Endodermal cell (in vitro differentiated cells): ENCODE results near the gene MMP24. TPM values are rescaled to one million over a fixed set of nuclear protein-coding genes. Genes with fewer than 3 reads are reported as not detected.

Experiments used
- DNase-seq: peaks from one replicate; pipeline ENCODE4 v3.0.0-alpha.2; 2017
- H3K27ac ChIP-seq: 2 replicates; pipeline ENCODE4 v1.5.1; 2013; ENCODE audit warnings: mild to moderate bottlenecking, low read depth, low read length, moderate library complexity
- H3K27me3 ChIP-seq: 2 replicates; pipeline ENCODE4 v1.6.1; 2013; ENCODE audit warnings: mild to moderate bottlenecking, low read length, moderate library complexity; ENCODE audit not compliant: insufficient read depth, control insufficient read depth, poor library complexity, severe bottlenecking
- H3K36me3 ChIP-seq: 2 replicates; pipeline ENCODE4 v1.7.0; 2013; ENCODE audit warnings: mild to moderate bottlenecking, low read length, moderate library complexity; ENCODE audit not compliant: control insufficient read depth, insufficient read depth
- H3K4me1 ChIP-seq: one replicate; pipeline ENCODE4 v1.7.0; 2013; ENCODE audit warnings: low read length; ENCODE audit not compliant: control insufficient read depth, insufficient read depth
- H3K4me3 ChIP-seq: 2 replicates; pipeline ENCODE4 v1.5.1; 2013; ENCODE audit warnings: mild to moderate bottlenecking, low read length, moderate library complexity
- H3K9ac ChIP-seq: 2 replicates; pipeline ENCODE4 v1.6.1; 2013; ENCODE audit warnings: mild to moderate bottlenecking, low read length, moderate library complexity; ENCODE audit not compliant: poor library complexity, severe bottlenecking; ENCODE audit errors: extremely low read depth
- H3K9me3 ChIP-seq: 2 replicates; pipeline ENCODE4 v1.6.1; 2013; ENCODE audit warnings: mild to moderate bottlenecking, low read length, moderate library complexity; ENCODE audit not compliant: control insufficient read depth
- H3K27ac Mint-ChIP-seq: 2 replicates; pipeline ENCODE4 v1.8.0; 2020; ENCODE audit warnings: mixed read lengths
- H3K27me3 Mint-ChIP-seq: 2 replicates; pipeline ENCODE4 v1.8.0; 2021; ENCODE audit warnings: mild to moderate bottlenecking, mixed read lengths; ENCODE audit not compliant: insufficient read depth
- H3K36me3 Mint-ChIP-seq: 2 replicates; pipeline ENCODE4 v1.8.0; 2020; ENCODE audit warnings: low read depth, mixed read lengths
- H3K4me1 Mint-ChIP-seq: 2 replicates; pipeline ENCODE4 v1.8.0; 2020; ENCODE audit warnings: mixed read lengths
- H3K4me3 Mint-ChIP-seq: 2 replicates; pipeline ENCODE4 v1.8.0; 2020; ENCODE audit warnings: mild to moderate bottlenecking, moderate library complexity, mixed read lengths
- H3K9me3 Mint-ChIP-seq: 2 replicates; pipeline ENCODE4 v1.8.0; 2020; ENCODE audit warnings: mild to moderate bottlenecking, mixed read lengths
- CTCF ChIP-seq: fragments of 200-600 bp; sonication (generic); conservative IDR thresholded peaks from 2 replicates; pipeline ENCODE4 v1.5.0; 2021; ENCODE audit warnings: antibody characterized with exemption, mild to moderate bottlenecking
- WGBS, 2 experiments: methylation state at CpG; one replicate each; pipeline versions ENCODE4 v1.1.5 to v1.1.7; 2013; ENCODE audit warnings: missing lambda C conversion rate in 2 of 2, mixed read lengths in 1 of 2; ENCODE audit not compliant: insufficient coverage in 1 of 2, insufficient read length in 1 of 2; 5-methylcytosine and 5-hydroxymethylcytosine counted together
- total RNA-seq, 2 donors: library from RNA; stranded (reverse); fragmentation: NEBNext Ultra II Directional in 1 of 2; extraction: Animal tissue kit (Norgen Biotek cat#: 25700) in 1 of 2; gene quantifications; 2 replicates in 1 of 2; 3 replicates in 1 of 2; pipeline ENCODE4 v1.2.1, GENCODE V29; 2021

The MMP24 gene
- total RNA-seq, 2 donors from 2014 or later: 1.3 to 5.9 TPM

- Histone ChIP-seq H3K9ac (no peak overlapping the region), H3K4me3 (no peak overlapping the region), H3K27me3 (no peaks in the 10 kb centered on the region), H3K4me1 (no peaks in the 10 kb centered on the region), H3K9me3 (no peaks in the 10 kb centered on the region), H3K27ac (no peak overlapping the region), H3K36me3 (peaks cover 24% of the 10 kb centered on the region)
- Mint-ChIP-seq H3K4me1 (no peaks in the 10 kb centered on the region), H3K4me3 (no peak overlapping the region), H3K9me3 (peaks cover 22% of the 10 kb centered on the region), H3K27me3 (no peaks in the 10 kb centered on the region), H3K27ac (peak overlapping the region; percentile 10), H3K36me3 (peaks cover 25% of the 10 kb centered on the region)
- DNase-seq: no peak
- WGBS, 2 experiments: 94 to 97% methylated on average over 16 to 24 of the region's 24 CpGs
- TF ChIP-seq CTCF: no peak
These were observed 47.9 kb downstream of the MMP24 start for GRCh38 chr20:35274172-35275092.

- Histone ChIP-seq H3K4me1 (no peaks in the 10 kb centered on the region), H3K27me3 (no peaks in the 10 kb centered on the region), H3K36me3 (peaks cover 38% of the 10 kb centered on the region), H3K9ac (no peak overlapping the region), H3K27ac (no peak overlapping the region), H3K4me3 (no peak overlapping the region), H3K9me3 (no peaks in the 10 kb centered on the region)
- H3K4me1 Mint-ChIP-seq: no peaks in the 10 kb centered on the region
- H3K36me3 Mint-ChIP-seq: peaks cover 38% of the 10 kb centered on the region
- peak overlapping the region; percentile 91 for H3K4me3 Mint-ChIP-seq
- WGBS, 2 experiments: 93 to 97% methylated on average over 11 to 12 of the region's 12 CpGs
- peaks cover 10% of the 10 kb centered on the region for H3K9me3 Mint-ChIP-seq
- no peak overlapping the region for H3K27ac Mint-ChIP-seq
- DNase-seq: no peak
- TF ChIP-seq CTCF: no peak
- no peaks in the 10 kb centered on the region for H3K27me3 Mint-ChIP-seq
These were observed 49.3 kb downstream of the MMP24 start for GRCh38 chr20:35275741-35276251.

- Mint-ChIP-seq H3K27me3 (no peaks in the 10 kb centered on the region), H3K36me3 (peaks cover 35% of the 10 kb centered on the region), H3K4me1 (no peaks in the 10 kb centered on the region), H3K4me3 (peak overlapping the region; percentile 91), H3K9me3 (peaks cover 4% of the 10 kb centered on the region), H3K27ac (no peak overlapping the region)
- H3K9ac ChIP-seq: no peak overlapping the region
- WGBS, 2 experiments: 81 to 82% methylated on average over 5 to 6 of the region's 6 CpGs
- TF ChIP-seq CTCF: no peak
- no peaks in the 10 kb centered on the region for H3K9me3 ChIP-seq
- DNase-seq: no peak
- H3K27ac ChIP-seq: no peak overlapping the region
- H3K4me1 ChIP-seq: no peaks in the 10 kb centered on the region
- H3K36me3 ChIP-seq: peaks cover 41% of the 10 kb centered on the region
- peak overlapping the region; percentile 91 for H3K4me3 ChIP-seq
- H3K27me3 ChIP-seq: no peaks in the 10 kb centered on the region
These were observed 49.9 kb downstream of the MMP24 start for GRCh38 chr20:35276408-35276807.
